DMS53 (cell line): ENCODE results near the gene PDLIM4.

Source experiments
- DNase-seq: peaks from one replicate; lab custom pipeline; 2025; lab: John Stamatoyannopoulos, UW

PDLIM4 gene

GRCh38 chr5:132309679-132310078, 52.2 kb downstream of the PDLIM4 start:
- no peak for DNase-seq

DNA sequence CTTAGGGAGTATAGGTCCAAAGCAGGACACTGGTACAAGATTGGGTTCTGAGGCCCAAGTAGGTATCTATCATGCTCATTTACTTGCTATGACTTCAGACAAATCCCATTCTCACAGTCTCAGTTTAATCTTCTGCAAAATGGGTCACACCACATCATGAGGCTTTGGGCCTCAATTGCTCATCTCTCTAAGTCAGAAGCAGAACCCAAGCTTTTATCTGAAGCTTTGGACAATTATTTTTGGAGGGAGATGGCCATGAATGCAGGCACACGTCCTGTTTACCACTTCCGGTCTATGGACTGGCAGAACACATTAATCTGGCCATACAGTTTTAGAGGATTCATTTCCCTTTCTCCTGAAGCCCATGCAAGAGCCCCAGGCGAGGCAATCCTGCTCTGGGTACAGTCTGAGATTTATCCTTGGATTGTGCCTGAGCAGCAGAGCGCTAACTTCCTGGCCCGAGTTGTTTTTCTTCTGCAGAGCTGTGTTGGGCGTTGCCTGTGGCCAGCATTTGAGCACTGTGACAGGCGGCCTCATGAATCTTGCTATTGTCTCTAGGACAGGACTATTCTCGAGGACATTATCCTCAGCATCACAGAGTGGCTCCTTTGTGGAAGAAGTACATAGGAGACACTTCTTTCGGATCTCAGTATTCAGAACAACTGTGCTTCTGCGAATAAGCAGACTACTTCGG, 52.8 kb downstream of the PDLIM4 start:
- DNase-seq = no peak

DNA sequence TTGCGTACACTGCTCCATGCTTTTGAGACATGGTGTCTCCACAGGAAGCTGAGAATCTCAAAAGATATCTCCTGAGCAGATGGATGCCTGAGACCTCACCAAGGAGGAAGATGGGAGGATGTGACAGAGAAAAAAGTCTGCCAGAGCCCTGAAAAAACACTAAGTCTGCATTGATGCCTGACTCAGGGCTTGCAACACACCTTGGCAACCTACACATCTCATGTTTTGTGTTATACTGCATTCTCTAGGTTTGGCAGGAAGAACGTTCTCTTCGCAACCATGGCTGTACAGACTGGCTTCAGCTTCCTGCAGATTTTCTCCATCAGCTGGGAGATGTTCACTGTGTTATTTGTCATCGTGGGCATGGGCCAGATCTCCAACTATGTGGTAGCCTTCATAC, 55.9 kb downstream of the PDLIM4 start:
- DNase-seq = no peak

DNA sequence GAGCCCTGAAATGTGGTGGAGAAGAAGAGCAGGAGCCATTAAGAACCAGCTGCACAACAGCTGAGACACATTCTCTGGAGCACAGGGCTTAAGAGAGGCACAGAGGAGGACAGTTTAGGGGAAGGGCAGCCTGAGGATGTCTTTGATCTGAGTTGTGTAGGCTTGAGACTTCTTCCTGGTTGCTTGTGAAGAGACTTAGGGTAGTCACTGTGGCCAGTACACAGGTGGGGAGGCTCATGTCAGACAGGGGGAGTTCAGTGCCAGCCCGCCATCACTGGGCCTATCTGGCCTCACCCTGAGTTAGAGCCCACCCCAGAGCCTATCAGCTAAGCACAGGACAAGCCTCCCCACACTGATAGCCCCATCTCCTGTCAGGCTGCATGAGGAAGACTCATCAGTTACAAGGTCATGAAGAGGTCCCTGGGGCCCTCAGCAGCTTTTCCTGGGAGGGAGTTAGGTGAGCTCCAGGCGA, 56.5 kb downstream of the PDLIM4 start:
- DNase-seq = no peak

DNA sequence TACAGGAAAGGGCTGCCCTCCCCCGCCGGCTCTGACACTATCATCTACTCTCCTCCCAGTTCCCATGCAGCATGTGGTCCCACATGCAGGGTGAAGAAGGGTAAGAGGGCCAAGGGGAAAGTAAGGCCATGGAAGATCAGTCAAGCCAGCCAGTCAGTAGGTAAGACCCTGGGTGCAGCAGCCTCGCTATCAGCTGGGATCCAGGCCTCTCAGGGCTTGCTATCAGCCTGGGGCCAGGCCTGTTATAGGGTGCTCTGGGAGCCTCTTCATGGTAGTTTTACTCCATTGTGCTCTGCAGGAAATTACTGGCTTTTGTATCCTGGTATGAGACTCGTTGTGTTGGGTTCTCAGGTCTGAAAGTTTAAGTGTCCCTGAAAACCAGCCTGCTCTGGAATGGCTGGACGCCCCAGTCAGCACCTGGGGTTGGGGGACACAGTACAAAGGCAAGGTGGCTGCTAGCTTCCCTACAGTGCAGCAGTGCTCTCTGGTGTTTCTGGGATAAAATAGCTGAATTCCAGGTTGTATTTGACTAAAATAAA, 58.1 kb downstream of the PDLIM4 start:
- DNase-seq = no peak

GRCh38 chr5:132319975-132320374, 62.5 kb downstream of the PDLIM4 start:
- DNase-seq = no peak

- DNase-seq = no peak
These were observed 63.7 kb downstream of the PDLIM4 start for GRCh38 chr5:132321109-132321721.

DNA sequence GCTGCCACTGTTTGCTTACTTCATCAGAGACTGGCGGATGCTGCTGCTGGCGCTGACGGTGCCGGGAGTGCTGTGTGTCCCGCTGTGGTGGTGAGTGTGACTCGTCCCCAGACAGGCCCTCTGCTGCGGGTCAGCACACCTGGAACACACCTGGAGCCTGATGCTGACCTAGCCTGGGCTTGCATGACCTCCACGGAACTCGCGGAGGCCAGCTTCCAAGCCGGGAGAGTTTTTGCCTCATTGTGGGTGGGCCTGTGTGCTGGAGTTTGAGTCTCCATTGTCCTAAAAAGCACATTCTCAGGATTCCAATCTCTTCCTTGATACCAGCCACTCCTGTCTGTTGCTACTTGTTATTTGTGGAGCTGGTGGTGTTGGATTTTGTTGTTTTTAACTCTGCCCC, 64.8 kb downstream of the PDLIM4 start:
- DNase-seq = no peak
